GM18505 (cell line): ENCODE results near the gene GIT2.
"Not testable (repeated sequence)": the region's sequence is repeated elsewhere in the genome, so short reads cannot be mapped to it uniquely, and the experiment has no call there.

Source experiments
- ATAC-seq: cut with Tn5 transposase; IDR thresholded peaks from one replicate; pipeline ENCODE4 v1.9.1; 2021; ENCODE audit not compliant: unreplicated experiment
- POLR2A ChIP-seq: IDR thresholded peaks from 4 replicates; pipeline ENCODE4 v1.6.1; 2011; ENCODE audit warnings: borderline replicate concordance; ENCODE audit not compliant: insufficient read depth, insufficient read length; ENCODE audit errors: extremely low read depth

Gene GIT2

DNA sequence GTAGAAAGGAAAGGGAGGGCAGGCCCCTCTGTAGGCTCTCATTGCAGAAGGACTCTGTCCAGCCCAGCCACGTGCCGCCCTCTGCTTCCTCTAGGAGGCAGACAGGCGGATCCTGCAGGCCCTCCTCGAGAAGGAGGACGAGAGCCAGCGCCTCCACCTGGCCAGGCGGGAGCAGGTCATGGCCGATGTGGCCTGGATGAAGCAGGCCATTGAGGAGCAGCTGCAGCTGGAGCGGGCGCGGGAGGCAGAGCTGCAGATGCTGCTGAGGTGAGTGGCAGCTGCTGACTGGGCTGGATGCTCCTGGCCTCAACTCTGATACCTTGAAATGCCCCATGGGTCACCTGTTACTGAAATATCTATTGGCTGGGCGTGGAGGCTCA, 85.2 kb downstream of the GIT2 start:
- no peak for TF ChIP-seq POLR2A
- ATAC-seq, result no peak

DNA sequence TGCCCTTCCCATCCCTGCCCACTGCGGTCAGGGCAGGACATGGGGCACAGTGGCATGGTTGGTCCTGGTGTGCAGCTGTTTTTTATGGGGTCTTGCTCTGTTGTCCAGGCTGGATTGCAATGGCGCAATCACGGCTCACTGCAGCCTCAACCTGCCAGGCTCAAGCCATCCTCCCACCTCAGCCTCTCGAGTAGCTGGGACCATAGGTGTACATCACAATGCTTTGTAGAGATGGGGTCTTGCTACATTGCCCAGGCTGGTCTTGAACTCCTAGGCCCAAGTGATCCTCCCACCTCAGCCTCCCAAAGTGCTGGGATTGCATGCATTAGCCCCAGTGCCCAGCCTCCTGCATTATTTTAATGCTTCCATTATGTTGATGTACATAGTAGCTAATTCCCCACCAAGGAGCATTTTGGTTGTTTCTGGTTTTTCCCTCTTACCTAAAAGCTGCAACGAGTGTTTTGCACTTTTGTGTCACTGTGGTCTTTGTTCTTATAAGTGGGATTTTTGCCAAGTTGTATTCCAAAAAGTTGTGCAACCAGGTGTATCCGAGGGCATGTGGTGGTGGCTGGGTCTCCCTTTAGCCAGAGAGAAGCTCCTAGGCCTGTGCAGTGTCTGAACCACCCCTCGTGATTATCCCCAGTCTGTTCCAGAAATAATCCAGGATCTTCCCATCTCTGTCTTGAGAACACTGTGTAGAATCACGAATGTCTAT, 85.8 kb downstream of the GIT2 start:
- TF ChIP-seq POLR2A, result no peak
- ATAC-seq, result no peak

DNA sequence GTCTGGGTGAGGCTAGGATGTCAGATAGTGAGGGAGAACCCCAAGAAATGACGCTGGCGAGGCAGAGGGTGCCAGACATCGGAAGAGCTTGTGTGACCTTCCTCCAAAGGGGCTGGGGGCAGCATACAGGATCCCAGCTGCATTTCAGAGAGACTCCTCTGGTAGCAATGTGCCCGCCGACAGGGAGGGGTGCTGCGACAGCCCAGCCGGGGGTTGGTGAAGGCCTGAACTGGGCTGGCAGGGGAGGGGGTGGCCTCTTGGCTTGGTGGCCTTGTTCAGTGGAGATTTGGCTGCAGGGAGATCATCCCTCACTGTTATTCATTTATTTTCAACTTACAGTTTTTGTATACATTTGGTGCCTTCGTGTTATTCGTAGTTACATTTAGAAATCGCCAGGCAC, 90.9 kb downstream of the GIT2 start:
- ATAC-seq, result no peak
- TF ChIP-seq POLR2A, result no peak

DNA sequence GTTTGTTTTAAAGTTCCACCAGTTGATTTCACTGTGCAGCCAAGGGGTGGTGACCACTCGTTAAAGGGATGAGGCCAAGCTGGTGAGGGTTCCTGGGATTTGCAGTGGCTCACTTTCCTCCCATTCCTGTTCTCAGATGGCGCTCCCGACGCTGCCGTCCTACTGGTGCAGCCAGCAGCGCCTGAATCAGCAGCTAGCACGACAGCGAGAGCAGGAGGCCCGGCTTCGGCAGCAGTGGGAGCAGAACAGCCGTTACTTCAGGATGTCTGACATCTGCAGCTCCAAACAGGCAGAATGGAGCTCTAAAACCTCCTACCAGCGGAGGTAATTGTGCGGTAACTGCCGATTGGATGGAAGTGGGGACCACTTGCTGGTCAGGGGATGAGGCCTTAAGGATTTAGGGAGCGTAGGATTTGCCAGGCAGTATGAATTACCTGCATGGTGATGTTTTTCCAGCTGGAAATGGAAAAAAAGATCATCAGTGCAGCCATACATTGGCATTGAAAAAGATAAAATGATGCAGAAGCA, 93.2 kb downstream of the GIT2 start:
- no peak for ATAC-seq
- no peak for TF ChIP-seq POLR2A

DNA sequence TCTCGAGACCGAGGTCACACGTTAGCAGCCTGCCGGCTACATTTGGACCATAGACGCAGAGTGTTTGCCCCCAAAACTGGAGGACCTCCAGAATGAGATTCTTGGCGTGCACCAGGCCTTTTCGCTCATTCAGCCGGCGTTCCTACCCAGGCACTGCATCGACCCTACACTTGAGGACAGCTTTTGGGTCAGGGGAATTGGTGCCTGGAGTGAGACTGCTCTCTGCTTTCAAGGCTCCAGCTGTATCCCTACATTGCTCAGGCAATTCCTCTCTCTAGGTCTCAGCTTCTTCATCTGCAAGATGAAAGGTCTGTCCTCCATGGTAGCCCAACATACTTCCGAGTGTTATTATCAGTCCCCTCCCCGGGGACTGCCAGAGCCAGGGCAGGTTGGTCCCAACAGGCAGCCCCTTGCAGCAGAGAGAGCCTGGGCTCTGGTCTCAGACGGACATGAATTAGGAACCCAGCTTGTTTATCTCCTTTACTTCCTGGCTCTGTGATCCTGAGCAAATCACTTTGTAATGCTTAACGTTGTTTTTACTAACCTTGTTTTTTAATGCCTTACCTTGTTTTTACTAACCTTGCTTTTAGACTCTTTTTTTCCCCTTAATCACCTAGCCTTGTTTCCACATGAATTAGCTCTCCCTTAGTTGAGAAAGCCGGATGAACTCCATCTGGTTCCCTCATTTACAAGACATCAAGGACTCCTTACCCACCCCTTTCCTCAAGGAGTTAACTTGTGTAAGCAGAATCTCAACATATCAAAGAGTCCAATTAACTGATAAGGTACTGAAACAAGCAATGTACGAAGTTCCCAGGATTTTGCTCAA, 95.2 kb downstream of the GIT2 start:
- no peak for TF ChIP-seq POLR2A
- no peak for ATAC-seq

DNA sequence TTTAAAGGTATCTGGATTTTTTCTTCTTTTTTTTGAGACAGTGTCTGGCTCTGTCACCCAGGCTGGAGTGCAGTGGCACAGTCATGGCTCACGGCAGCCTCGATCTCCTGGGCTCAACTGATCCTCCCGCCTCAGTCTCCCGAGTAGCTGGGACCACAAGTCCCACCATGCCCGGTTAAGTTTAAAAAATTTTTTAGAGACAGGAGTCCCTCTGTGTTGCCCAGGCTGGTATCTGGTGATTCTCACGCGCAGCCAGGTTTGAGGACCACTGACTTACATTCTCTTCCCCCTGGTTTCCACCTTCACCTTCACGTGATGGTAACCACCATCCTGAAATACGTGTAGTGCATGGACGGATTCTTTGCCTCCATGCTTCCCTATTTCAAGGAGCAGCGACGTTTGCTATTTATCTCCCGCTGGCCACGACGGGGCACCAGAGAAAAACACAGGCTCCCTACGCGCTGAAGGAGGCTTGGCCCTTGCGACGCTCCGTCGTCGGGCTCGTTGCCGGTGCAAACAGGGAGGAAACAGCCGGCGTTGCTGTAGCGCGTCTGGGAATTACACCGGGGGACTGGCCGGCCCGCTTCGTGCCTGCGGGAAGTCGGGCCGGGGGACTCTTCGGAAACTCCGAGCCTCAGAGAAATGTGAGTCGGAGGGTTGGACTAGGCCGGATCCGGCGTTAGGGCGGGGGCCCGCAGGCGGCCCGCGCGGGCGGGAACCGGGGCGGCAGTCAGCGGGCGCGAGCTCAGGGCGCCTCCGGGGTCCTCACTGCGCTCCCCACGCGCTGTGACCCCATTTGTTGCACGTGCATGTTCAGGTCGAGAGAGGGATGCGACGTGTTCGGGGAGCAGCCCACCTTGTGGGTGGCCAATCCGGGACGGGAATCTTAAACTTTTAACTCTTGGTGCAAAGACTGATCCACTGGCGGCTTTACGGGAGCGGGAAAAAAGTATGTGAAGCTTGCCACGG, 96.1 kb downstream of the GIT2 start, which contains the start of gene TCHP:
TSS of gene TCHP (plus strand) at position 492 of the 969 bp plus-strand sequence. CDS start 2,753 bp downstream, outside the sequence.
- peak; percentile 73 for ATAC-seq
- TF ChIP-seq POLR2A, result peak; percentile 70

DNA sequence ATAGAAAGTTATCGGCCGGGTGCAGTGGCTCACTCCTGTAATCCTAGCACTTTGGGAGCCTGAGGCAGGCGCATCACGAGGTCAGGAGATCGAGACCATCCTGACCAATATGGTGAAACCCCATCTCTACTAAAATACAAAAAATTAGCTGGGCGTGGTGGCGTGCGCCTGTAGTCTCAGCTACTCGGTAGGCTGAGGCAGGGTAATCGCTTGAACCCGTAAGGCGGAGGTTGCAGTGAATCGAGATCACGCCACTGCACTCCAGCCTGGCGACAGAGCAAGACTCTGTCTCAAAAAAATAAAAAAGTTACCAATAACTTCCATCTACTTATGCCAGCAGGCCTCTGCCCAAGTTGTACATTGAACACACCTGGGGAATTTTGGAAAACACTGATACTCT, 96.8 kb downstream of the GIT2 start:
- not testable (repeated sequence) for ATAC-seq

DNA sequence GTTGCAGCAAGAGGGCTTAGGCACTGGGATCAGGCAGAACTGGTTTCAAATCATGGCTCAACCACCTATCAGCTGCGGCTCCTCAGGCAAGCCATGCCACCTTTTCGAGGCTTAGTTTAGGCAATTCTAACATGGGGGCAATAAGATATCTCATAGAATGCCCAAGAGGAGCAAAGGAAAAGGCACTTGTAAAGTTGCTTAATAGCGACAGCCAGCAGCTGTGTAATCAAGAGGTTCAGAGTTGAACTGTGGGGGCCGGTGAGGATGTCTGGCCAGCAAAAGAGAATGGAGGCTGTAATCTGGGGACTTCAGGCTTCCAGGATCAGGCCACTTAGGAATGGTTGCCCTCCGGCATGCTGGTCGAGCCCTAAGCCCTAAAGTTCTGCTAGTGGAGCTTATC, 99.1 kb downstream of the GIT2 start:
- TF ChIP-seq POLR2A, result no peak
- ATAC-seq, result no peak

DNA sequence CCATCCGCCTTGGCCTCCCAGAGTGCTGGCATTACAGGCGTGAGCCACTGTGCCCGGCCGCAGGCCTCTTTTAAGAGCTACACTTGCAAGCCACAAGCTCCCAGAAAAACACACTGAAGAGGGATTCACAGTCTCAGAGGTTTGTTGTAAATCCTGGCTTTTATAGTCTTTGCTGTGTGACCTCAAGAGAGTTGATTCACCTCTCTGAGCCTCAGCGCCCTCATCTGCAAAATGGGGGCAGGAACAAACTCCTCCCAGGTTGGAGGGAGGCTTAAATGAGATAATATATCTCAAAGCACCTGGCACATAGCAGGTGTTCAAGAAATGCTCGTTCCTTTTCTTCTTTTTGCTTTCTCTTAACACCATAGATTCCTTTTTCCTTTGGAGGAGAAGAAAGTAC, 100.0 kb downstream of the GIT2 start:
- no peak for ATAC-seq
- TF ChIP-seq POLR2A, result no peak

DNA sequence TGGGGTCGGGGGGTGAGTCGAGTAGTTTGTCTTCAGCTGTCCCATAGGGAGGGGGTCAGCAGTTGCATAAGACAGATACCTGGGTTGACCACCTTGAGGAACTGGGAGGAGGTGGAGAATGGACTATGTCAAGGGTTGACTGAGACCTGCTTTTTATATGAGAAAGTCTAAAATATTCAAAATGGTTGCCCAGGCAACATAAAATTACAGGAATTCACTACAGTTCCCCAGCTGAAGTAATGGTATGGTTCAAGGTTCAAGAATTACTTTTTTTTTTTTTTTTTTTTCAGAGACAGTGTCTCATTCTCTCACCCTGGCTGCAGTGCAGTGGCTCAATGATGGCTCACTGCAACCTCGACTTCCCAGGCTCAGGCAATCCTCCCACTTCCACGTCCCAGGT, 101.2 kb downstream of the GIT2 start:
- TF ChIP-seq POLR2A, result no peak
- ATAC-seq, result no peak

DNA sequence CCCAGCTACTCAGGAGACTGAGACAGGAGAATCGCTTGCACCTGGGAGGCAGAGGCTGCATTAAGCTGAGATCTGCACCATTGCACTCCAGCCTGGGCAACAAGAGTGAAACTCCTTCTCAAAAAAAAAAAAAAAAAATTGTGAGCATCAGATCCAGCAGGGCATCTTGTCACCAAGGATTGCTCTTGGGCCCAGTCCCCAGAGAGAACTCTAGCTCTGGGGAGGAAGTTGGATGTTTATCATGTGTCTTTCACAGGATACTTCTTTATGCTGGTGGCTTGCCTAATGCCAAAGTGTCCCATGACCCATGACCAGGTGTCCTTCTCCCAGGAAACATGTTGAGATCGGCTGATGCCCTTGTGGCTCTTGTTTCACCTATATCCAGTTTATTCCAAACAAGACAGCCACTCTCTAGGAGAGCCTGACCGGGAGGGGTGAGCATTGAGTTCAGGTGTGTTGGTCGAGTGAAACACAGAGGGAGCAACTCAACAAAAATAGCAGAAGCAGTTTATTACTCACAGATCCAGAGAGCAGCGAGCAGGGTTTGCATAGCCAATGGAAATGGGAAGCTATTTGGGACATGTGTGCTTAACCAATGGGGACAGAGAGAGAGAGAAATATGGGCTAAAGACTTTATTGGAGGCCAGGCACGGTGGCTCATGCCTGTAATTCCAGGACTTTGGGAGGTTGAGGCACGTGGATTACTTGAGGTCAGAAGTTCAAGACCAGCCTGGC, 102.7 kb downstream of the GIT2 start:
- no peak for ATAC-seq
- no peak for TF ChIP-seq POLR2A

DNA sequence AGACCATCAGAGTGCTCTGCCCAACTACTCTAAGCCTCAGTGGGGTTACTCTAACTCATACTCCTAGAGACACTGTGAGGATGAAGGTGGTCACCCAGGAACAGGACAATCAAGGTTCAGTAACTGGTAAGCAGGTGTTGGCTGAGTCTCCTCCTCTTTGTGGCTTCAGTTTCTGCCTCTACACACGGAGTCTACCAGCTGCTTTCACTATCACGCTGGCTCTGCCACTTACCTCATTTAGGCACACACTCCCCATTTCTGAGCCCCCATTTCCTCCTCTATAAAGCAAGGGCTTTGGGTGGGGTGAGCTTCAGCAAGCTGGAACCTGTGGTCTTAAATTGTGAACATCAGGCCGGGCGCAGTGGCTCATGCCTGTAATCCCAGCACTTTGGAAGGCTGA, 103.4 kb downstream of the GIT2 start:
- ATAC-seq, result peak; percentile 64
- peak; percentile 17 for TF ChIP-seq POLR2A
